Measurements from ENCODE around the gene KAZN.

KAZN gene

GRCh38 chr1:14812189-14812588 lies 213.7 kb downstream of the KAZN start:
- H3K4me3 ChIP-seq (ENCODE audit: low read depth, low read length): no peak overlapping the region

- H3K4me3 ChIP-seq (ENCODE audit: low read depth, low read length): no peak overlapping the region
Observed at GRCh38 chr1:14815175-14815877, 216.8 kb downstream of the KAZN start.

GRCh38 chr1:14817223-14818170 lies 219.0 kb downstream of the KAZN start:
- H3K4me3 ChIP-seq (ENCODE audit: low read depth, low read length): no peak overlapping the region

- no peak overlapping the region for H3K4me3 ChIP-seq (ENCODE audit: low read depth, low read length)
Observed at GRCh38 chr1:14820295-14821085, 222.0 kb downstream of the KAZN start.

GRCh38 chr1:14822493-14822892 lies 224.0 kb downstream of the KAZN start:
- no peak overlapping the region for H3K4me3 ChIP-seq (ENCODE audit: low read depth, low read length)

- H3K4me3 ChIP-seq (ENCODE audit: low read depth, low read length): no peak overlapping the region
Observed at GRCh38 chr1:14822996-14823395, 224.5 kb downstream of the KAZN start.

- H3K4me3 ChIP-seq (ENCODE audit: low read depth, low read length): no peak overlapping the region
Observed at GRCh38 chr1:14824314-14824915, 225.9 kb downstream of the KAZN start.

- H3K4me3 ChIP-seq (ENCODE audit: low read depth, low read length): no peak overlapping the region
Observed at GRCh38 chr1:14825396-14825795, 226.9 kb downstream of the KAZN start.

- H3K4me3 ChIP-seq (ENCODE audit: low read depth, low read length): no peak overlapping the region
Observed at GRCh38 chr1:14826172-14826636, 227.7 kb downstream of the KAZN start.

- H3K4me3 ChIP-seq (ENCODE audit: low read depth, low read length): no peak overlapping the region
Observed at GRCh38 chr1:14826731-14827326, 228.3 kb downstream of the KAZN start.

GRCh38 chr1:14827870-14828269 lies 229.4 kb downstream of the KAZN start:
- H3K4me3 ChIP-seq (ENCODE audit: low read depth, low read length): no peak overlapping the region

- no peak overlapping the region for H3K4me3 ChIP-seq (ENCODE audit: low read depth, low read length)
Observed at GRCh38 chr1:14828665-14829064, 230.2 kb downstream of the KAZN start.

GRCh38 chr1:14835725-14836124 lies 237.2 kb downstream of the KAZN start:
- H3K4me3 ChIP-seq (ENCODE audit: low read depth, low read length): no peak overlapping the region

GRCh38 chr1:14836426-14837140 lies 238.1 kb downstream of the KAZN start:
- no peak overlapping the region for H3K4me3 ChIP-seq (ENCODE audit: low read depth, low read length)

GRCh38 chr1:14840374-14840773 lies 241.9 kb downstream of the KAZN start:
- no peak overlapping the region for H3K4me3 ChIP-seq (ENCODE audit: low read depth, low read length)

GRCh38 chr1:14841456-14841855 lies 243.0 kb downstream of the KAZN start:
- no peak overlapping the region for H3K4me3 ChIP-seq (ENCODE audit: low read depth, low read length)

- H3K4me3 ChIP-seq (ENCODE audit: low read depth, low read length): no peak overlapping the region
Observed at GRCh38 chr1:14841951-14842350, 243.5 kb downstream of the KAZN start.

- no peak overlapping the region for H3K4me3 ChIP-seq (ENCODE audit: low read depth, low read length)
Observed at GRCh38 chr1:14842361-14842760, 243.9 kb downstream of the KAZN start.

GRCh38 chr1:14842891-14843290 lies 244.4 kb downstream of the KAZN start:
- no peak overlapping the region for H3K4me3 ChIP-seq (ENCODE audit: low read depth, low read length)

- no peak overlapping the region for H3K4me3 ChIP-seq (ENCODE audit: low read depth, low read length)
Observed at GRCh38 chr1:14843525-14843924, 245.0 kb downstream of the KAZN start.
